H54 (cell line): ENCODE data around the gene NMRK1.

Experiments used
- DNase-seq: peaks from one replicate; pipeline ENCODE4 v3.0.0; 2011; ENCODE audit warnings: low spot score, mixed read lengths; ENCODE audit not compliant: insufficient read length
- FAIRE-seq: peaks from 3 replicates; lab custom pipeline; 2011; peaks lifted over from hg19 to GRCh38; lab: Jason Lieb, UNC
- POLR2A ChIP-seq: IDR thresholded peaks from 2 replicates; pipeline ENCODE4 v1.6.1; 2011; ENCODE audit warnings: low read depth, mild to moderate bottlenecking, low read length

Gene NMRK1

DNA sequence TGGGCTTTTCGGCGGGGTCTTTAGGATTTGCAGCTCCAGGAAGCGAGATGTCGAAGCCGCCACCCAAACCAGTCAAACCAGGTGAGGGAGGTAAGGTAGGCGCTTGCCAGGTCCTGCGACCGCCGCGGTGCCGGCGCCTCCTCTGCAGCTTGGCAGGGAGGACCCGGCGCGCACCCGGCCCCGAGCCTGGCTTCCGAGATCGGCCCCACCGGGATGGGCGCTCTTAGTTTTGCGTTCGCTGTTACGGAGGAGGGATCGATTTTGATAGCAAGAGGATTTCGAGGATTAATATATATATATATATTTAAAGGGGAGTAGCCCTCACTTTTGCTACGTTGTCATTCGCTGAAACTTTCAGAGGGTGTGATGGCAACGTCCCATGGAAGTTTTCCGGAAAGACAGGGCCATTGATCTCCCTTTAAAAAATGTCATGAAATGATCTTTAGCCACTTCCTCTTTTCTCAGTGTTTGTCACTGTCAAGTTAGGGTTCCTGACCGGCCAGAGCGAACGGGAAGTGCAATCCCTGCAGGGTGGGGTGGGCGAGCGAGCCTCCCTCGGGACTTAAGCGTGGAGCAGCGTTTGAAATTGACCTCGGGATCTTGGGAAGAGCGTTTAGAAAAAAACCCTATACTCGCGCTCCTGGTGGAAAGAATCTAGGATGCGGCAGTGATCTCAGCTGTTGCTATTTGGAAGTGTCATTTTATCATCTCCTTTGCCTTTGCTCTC is 854 bp upstream of the NMRK1 start:
- FAIRE-seq (peak; percentile 84), DNase-seq (peak; percentile 48)
- no peak for TF ChIP-seq POLR2A

DNA sequence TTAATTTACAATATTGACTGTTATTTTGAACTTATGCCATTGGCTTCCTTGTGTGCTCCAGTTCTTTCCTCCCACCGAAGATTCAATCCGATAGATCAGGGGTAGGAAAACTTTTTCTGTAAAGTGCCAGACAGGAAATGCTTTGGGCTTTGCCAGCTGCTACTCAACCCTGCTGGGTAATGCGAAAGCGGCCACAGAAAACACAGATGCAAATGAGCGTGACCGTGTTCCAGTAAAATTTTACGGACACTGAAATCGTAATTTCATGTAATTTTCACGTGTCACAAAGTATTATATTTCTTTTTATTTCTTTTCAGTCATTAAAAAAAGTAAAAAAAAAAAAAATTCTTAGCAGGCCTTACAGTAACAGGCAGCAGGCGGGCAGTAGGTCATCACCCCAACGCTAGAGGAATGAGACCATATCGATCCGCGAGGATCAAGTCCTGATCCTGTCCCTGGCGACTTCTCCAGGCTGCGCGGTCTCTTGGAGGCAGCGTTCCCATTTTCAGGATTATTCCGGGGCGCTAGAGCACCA is 599 bp downstream of the NMRK1 start:
- DNase-seq (peak; percentile 51), FAIRE-seq (peak; percentile 72)
- no peak for TF ChIP-seq POLR2A

DNA sequence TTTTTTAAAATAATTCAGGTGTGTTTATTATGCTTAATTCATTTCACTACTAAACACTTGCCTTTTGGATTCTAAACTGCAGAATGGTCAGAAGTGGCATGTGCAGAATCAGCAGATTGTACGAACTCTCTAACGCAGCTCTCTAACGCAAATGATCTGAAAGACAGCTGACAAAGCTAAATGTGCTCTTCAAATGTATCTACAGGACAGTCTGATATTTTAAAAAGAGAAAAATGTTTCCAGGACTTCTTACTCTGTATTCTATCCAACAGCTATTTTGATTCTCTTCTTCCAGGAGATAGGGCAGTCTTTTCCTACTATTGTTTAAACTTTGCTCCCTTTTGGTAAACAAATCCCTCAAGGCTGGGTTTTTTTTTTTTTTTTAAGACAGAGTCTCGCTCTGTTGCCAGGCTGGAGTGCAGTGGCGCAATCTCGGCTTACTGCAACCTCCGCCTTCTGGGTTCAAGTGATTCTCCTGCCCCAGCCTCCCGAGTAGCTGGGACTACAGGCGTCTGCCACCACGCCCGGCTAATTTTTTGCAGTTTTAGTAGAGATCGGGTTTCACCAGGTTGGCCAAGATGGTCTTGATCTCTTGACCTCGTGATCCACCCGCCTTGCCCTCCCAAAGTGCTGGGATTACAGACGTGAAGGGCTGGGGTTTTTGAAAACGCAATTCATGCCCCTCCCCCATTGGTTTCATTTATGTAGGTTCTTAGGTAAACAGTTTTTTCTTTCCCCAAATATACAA is 1.2 kb downstream of the NMRK1 start:
- DNase-seq (no peak), FAIRE-seq (no peak)
- TF ChIP-seq POLR2A = no peak

DNA sequence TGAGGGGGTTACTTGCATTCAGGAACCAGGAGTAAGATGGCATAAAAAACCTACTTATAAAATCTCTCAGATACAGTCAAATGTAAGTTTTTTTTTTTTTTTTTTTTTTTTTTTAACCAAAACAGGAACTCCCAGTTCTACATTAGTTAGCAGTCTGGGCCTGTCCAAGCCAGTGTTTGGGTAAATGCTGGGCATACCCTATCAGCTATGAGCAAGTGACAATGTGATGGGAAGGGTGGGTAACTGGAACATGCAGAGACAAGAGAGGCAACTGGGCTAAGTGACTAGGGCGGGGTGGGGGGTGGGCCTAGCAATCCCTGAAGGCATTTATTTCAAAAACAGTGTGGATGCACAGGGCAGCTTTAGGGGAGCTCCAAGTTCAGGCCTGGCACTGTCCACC is 2.3 kb downstream of the NMRK1 start:
- DNase-seq (no peak), FAIRE-seq (no peak)
- no peak for TF ChIP-seq POLR2A

DNA sequence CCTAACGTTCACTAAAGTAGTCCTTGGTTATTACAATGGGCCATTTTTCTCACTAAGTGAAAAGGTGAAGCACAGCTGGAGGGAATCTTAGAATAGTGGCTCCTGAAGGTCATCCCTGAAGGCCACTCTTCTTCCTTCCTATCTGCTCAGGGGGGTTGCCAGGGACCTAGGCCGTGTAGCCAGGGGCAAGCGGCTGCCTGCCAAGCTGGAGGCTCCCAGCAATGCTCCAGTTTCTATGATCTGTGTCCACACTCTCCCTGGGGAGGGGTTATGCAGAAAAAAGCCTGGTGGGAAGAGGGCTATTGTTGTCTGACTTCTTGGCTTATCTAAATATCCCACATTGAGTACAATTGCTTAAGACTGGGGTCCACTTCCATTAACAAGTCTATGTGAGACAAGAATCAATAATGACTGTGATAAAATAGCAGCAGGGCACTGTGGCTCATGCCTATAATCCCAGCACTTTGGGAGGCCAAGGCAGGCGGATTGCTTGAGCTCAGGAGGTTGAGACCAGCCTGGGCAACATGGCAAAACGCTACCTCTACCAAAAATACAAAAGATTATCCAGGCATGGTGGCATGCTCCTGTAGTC is 3.8 kb downstream of the NMRK1 start:
- FAIRE-seq (no peak), DNase-seq (no peak)
- no peak for TF ChIP-seq POLR2A

DNA sequence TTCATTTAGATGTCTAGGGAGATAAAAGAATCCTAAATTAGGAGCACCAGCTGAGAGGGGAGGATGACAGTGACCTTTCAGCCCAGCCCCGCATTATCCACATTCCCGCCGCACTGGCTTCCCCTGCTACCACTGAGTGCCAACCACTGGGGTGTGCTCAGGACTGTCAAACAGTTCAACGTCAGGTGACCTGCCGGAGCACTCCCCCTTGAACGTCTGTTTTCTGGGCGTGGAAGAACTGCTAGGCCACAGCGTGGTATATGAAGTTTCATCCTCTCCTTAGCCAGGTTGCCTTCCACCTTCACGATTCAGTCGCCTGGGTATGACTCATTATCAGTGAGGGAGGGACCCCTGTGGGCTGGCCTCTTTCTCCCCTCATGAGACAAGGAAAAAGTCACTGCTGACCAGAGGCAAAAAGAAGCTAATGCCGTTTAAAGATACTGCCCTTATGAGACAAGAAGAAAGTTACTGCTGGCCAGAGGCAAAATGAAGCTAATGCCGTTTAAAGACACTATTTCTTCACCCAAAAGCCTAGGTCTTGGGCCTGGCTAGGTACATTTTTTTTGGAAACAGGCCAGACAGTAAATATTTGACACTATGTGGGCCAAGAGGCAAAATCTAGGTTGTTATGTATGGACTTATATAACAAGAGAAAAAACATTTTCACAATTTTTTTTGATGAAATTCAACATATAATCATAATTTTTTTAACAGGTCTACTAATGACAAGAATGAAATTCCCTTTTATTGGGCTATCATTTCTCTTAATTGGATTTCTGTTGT is 4.6 kb downstream of the NMRK1 start:
- DNase-seq = no peak
- no peak for FAIRE-seq
- TF ChIP-seq POLR2A = no peak

DNA sequence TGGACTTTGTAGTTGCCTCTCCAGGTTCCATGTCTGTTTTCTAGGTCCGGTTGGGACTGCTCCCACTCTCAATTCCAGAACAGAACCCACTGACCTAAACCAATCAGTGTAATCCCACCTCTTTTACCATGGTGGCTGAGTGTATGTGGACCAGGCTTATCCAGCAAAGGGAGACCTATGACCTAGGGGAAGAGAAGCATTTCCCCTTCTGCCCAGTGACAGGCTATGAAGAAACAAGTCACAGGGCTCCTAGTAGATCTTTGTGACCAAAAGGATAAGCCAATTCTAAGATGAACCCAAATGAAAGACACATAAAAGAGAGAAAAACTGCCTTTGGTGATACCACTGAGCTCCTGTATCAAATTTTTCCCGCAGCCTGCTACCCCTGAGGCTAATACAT is 6.3 kb downstream of the NMRK1 start:
- FAIRE-seq (no peak), DNase-seq (no peak)
- no peak for TF ChIP-seq POLR2A

DNA sequence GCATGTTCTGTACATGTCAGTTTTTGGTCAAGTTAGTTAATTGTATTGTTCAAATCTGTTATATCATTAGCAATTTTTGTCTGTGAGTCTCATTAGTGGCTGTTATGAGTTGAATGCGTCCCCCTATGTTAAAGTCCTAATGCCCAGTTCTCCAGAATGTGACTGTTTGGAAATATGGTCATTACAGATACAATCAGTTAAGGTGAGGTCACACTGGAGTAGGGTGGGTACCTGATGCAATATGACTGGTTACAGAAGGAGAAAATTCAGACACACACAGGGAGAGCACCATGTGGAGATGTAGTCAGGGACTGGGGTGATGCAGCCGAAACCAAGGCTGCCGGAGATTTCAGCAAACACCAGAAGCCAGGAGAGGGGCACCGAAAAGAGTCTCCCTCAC is 15.1 kb downstream of the NMRK1 start:
- FAIRE-seq (no peak), DNase-seq (no peak)
- TF ChIP-seq POLR2A = no peak

DNA sequence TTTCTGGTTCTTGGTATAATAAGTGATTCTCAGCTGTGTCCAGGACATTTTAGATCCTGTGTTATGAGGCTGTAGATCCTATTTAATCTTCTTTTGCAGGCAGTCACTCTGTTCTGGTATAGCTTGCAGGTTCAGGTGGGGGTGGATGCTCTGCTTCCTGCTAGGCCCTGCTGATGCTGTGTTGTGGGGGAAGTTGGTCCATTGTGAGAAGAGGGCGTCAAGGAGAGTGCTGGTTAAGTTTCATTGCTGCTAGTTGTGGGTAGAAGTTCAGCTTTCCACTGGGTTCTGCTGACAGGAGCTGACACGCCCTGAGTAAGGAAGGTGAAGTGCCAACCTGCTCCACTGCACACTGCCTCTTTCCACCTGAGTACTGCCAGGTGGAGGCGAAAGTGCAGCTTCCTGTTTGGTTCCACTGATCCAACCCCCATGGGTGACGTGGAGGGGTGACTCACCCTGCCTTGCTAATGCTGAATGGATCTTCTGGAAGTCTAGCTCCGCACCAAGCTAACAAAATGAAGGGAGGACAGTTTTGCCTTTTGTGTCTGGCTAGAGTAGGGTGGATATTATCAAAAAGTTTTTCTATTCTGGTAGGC is 16.3 kb downstream of the NMRK1 start:
- TF ChIP-seq POLR2A = no peak
- DNase-seq = no peak
- FAIRE-seq = peak; percentile 92

DNA sequence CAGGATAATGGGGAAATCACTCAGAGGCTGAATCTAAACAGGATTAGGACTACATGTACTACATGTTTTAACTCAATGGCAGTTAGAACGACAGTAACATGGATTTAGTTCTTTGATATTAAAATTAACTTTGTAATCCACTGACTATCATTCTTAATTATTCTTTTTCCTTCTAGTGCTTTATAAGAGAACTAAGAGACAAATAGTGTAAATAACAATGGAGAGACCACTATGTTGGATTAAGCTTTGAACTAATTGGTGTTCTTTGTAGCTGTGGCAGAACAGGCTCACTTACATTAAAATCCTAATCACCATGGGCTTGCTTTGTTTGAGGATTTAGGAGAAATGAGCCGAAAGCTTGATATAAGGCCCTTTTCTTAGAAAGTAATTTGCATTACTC is 18.8 kb downstream of the NMRK1 start:
- no peak for TF ChIP-seq POLR2A
- FAIRE-seq (no peak), DNase-seq (no peak)

DNA sequence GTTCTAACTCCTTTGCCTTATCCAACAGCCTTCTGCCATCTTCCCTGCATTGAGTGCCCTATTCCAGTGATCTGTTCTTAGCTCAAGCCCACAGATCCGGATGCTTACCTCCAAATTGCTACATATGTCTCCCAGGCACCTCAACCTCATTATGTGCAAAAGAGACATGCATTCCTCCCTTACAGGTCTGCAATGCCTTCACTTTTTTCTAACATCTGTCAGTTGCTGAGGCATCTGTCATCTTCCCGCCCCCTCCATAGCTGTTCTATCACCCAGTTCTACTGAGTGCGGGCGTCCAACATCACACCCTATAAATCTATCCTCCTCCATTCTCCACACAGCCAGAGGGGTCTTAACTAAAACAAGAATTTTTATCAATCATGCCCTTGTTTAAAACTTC is 20.1 kb downstream of the NMRK1 start:
- DNase-seq (no peak), FAIRE-seq (no peak)
- no peak for TF ChIP-seq POLR2A

DNA sequence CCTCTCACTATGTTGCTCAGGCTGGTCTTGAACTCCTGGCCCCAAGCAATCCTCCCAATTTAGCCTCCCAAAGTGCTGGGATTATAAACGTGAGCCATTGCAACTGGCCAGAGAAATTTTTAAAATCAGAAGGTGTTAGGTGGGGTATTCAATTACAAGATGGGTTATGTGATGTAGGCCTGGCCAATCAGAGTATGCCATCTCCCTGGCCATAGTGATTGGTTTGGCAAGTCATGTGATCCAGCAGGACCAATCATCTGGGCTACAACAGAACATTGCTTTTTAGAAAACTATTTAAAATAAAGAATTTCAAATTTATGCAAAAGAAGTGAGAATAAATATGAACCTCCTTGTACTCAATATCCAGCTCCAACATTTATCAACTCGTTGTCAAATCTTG is 22.4 kb downstream of the NMRK1 start:
- DNase-seq = no peak
- TF ChIP-seq POLR2A = no peak
- no peak for FAIRE-seq
